WI38 (cell line): ENCODE results near the gene ACE.

Experiments used
- H3K4me3 ChIP-seq: 2 replicates; pipeline ENCODE4 v1.5.1; 2011; ENCODE audit warnings: low read depth, mild to moderate bottlenecking, control low read depth, low read length
- CTCF ChIP-seq: IDR thresholded peaks from 2 replicates; pipeline ENCODE4 v1.5.1; 2012; ENCODE audit warnings: low read depth, mild to moderate bottlenecking, control low read depth, low read length

ACE gene

DNA sequence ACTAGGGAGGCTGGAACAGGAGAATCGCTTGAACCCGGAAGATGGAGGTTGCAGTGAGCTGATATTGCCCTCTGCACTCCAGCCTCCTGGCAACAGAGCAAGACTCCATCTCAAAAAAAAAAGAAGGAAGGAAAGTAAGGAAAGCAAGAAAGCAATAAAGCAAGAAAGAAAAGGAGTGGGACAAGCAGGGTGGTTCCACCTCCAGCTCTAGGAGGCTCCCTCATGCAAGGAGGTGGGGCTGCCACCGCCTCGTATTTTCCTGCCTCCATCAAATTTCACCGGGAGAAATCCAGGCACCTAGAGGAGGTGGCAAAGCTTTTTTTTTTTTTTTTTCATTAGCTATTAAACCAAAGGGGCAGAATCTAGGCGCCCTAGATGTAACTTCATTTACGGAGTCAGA, 31.8 kb upstream of the ACE start:
- no peak for TF ChIP-seq CTCF
- H3K4me3 ChIP-seq, result no peak overlapping the region

- peak overlapping the region; percentile 37 for H3K4me3 ChIP-seq
- TF ChIP-seq CTCF, result no peak
Observed at GRCh38 chr17:63445571-63445953, 31.3 kb upstream of the ACE start.

DNA sequence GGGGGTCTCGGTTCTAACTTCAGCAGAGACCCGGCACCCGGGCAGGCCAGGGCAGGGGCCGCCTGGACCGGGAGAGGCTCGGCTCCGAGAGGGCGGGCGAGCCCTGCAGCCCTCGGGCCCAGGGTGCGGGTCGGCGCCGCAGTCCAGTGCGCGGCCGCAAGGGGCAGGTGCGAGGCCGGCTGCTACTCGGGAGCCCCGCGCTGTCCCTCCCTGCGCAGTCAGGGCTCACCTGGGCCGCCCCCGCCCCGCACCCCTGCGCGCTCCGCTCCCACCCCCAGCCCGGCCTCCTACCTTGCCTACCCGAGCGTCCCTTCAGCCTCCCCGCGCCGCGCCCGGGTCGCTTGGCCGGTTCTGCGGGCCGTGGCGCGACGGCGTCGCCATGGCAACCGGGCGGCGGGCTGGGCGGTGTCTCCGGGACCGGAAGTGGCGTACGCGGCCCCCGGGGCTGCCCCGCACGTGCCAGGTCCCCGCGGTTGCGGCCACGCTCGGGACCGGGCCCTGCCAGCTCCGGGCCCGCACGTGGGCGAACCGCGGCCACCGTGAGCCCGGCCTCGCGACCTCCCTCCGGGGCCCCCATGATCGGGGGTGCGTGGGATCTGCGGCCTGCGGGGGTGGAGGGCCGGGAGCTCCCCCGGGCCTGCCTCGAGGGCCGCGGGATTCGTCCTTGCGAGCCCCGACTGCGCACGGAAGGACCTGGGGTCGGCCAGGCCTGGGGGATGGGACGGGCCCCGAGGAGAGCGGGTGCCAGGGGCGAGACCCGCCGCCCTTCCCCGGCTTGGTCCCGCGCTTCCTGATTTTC, 30.7 kb upstream of the ACE start, which contains the start of gene CYB561:
TSS of gene CYB561 (minus strand) at position 353 of the 799 bp plus-strand sequence. CDS start 8,759 bp downstream, outside the sequence.
- H3K4me3 ChIP-seq, result peak within 1 kb of the TSS; percentile 37
- TF ChIP-seq CTCF, result peak; percentile 29

GRCh38 chr17:63446753-63447470, 29.9 kb upstream of the ACE start:
- H3K4me3 ChIP-seq, result no peak overlapping the region; the same call in 1 of the 2 replicates
- no peak for TF ChIP-seq CTCF

GRCh38 chr17:63447471-63448009, 29.3 kb upstream of the ACE start:
- no peak for TF ChIP-seq CTCF
- no peak overlapping the region for H3K4me3 ChIP-seq

GRCh38 chr17:63448655-63449054, 28.2 kb upstream of the ACE start:
- H3K4me3 ChIP-seq, result no peak overlapping the region
- no peak for TF ChIP-seq CTCF

DNA sequence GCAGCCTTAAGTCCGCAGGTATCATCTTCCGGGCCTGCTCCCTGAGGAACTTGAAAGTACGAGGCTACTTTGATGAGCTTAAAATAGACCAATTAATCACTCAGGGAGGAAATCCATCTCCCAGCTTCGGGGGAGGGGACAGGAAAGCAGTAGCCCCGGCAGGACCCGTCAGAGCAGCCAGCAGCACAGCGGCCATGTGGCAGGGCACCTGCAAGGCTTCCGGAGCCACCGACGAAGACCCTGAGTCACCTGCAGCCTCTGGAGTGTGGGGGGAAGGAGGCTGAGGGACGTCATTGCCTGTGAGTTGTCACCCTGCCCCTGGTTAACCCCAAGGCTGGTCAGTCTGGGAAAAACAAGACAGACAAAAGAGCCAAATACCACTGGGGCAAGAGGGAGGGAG, 26.3 kb upstream of the ACE start:
- TF ChIP-seq CTCF, result no peak
- no peak overlapping the region for H3K4me3 ChIP-seq
